B cell (primary cell): ENCODE data around the gene GLIS1. TPM values are rescaled to one million over a fixed set of nuclear protein-coding genes. Genes with fewer than 3 reads are reported as not detected.

Experiments used
- ATAC-seq: fragments of 200-7000 bp; cut with Tn5 transposase; one replicate; pipeline ENCODE4 v1.10.0; 2021; ENCODE audit warnings: low read depth, mild to moderate bottlenecking, moderate number of reproducible peaks, moderate library complexity
- CTCF ChIA-PET: fragments of 350-600 bp; sonication (Branson Sonifier 250); formaldehyde crosslinking; loops from one replicate; lab custom pipeline; 2021; ENCODE audit warnings: antibody characterized with exemption, inconsistent platforms; lab: Charles Lee
- POLR2A ChIA-PET: fragments of 350-600 bp; sonication (Branson Sonifier 250); formaldehyde crosslinking; loops from one replicate; lab custom pipeline; 2021; ENCODE audit warnings: antibody characterized with exemption; lab: Charles Lee
- DNase-seq: peaks from one replicate; pipeline ENCODE4 v3.0.0; 2013
- H2AFZ ChIP-seq: 2 replicates; pipeline ENCODE4 v1.6.1; 2012; ENCODE audit warnings: mild to moderate bottlenecking, low read depth, low read length; ENCODE audit not compliant: insufficient read depth, poor library complexity, severe bottlenecking
- H3K27ac ChIP-seq, 2 donors: 1 replicate in 1 of 2; 2 replicates in 1 of 2; pipeline ENCODE4 v1.5.1; 2012 to 2013; ENCODE audit warnings: low read length in 2 of 2, mild to moderate bottlenecking in 2 of 2, moderate library complexity in 1 of 2
- H3K27me3 ChIP-seq, 4 experiments: fragments of 200-600 bp in 1 of 4; sonication (generic) in 1 of 4; replicated peaks in 1 of 4; 1 replicate in 2 of 4; 2 replicates in 2 of 4; pipeline versions ENCODE4 v1.6.1 to v1.7.0; 2013 to 2016; ENCODE audit warnings: low read length in 3 of 4, mild to moderate bottlenecking in 2 of 4, mixed read lengths in 1 of 4, moderate library complexity in 1 of 4; ENCODE audit not compliant: insufficient read depth in 4 of 4, control insufficient read depth in 3 of 4; ENCODE audit errors: control extremely low read depth in 1 of 4
- H3K36me3 ChIP-seq, 2 experiments: replicated peaks in 1 of 2; 1 replicate in 1 of 2; 2 replicates in 1 of 2; pipeline versions ENCODE4 v1.6.1 to v1.7.1; 2013; ENCODE audit warnings: low read length in 1 of 2; ENCODE audit not compliant: insufficient read depth in 2 of 2, control insufficient read depth in 1 of 2; ENCODE audit errors: control extremely low read depth in 1 of 2, extremely low read depth in 1 of 2
- H3K4me1 ChIP-seq, 2 donors: fragments of 200-600 bp in 1 of 2; sonication (generic) in 1 of 2; 1 replicate in 1 of 2; 2 replicates in 1 of 2; pipeline versions ENCODE4 v1.5.1 to v1.6.1; 2013 to 2017; ENCODE audit warnings: low read length in 2 of 2; ENCODE audit not compliant: control insufficient read depth in 2 of 2, insufficient read depth in 2 of 2
- H3K4me2 ChIP-seq: replicated peaks from 2 replicates; pipeline ENCODE3; 2012; ENCODE audit warnings: mild to moderate bottlenecking, low read depth, low read length; ENCODE audit not compliant: poor library complexity, severe bottlenecking
- H3K4me3 ChIP-seq, 5 experiments: fragments of 200-600 bp in 1 of 5; sonication (generic) in 1 of 5; 1 replicate in 3 of 5; 2 replicates in 2 of 5; pipeline versions ENCODE4 v1.5.1 to v1.7.0; 2011 to 2016; ENCODE audit warnings: low read length in 4 of 5, mild to moderate bottlenecking in 4 of 5, low read depth in 2 of 5, control low read depth in 1 of 5, moderate library complexity in 1 of 5; ENCODE audit not compliant: insufficient read depth in 1 of 5; ENCODE audit errors: control extremely low read depth in 1 of 5, extremely low read depth in 1 of 5
- H3K79me2 ChIP-seq: fragments of 200-600 bp; sonication (generic); one replicate; pipeline ENCODE4 v1.6.0; 2016; ENCODE audit warnings: low read length; ENCODE audit not compliant: control insufficient read depth, insufficient read depth
- H3K9ac ChIP-seq: fragments of 200-600 bp; sonication (generic); 2 replicates; pipeline ENCODE4 v1.6.1; 2017; ENCODE audit warnings: mild to moderate bottlenecking, low read length, moderate library complexity
- H3K9me3 ChIP-seq, 3 donors: one replicate each; pipeline versions ENCODE4 v1.6.1 to v1.7.1; 2013; ENCODE audit warnings: low read length in 2 of 3; ENCODE audit not compliant: control insufficient read depth in 2 of 3, insufficient read depth in 1 of 3; ENCODE audit errors: control extremely low read depth in 1 of 3
- H4K20me1 ChIP-seq: 2 replicates; pipeline ENCODE4 v1.6.0; 2012; ENCODE audit warnings: mild to moderate bottlenecking, low read length; ENCODE audit not compliant: insufficient read depth, control insufficient read depth, poor library complexity, severe bottlenecking
- H3K27ac Mint-ChIP-seq: one replicate; pipeline ENCODE4 v1.8.0; 2021; ENCODE audit warnings: mixed read lengths
- H3K27me3 Mint-ChIP-seq: one replicate; pipeline ENCODE4 v1.8.0; 2021; ENCODE audit warnings: mixed read lengths
- H3K4me1 Mint-ChIP-seq: one replicate; pipeline ENCODE4 v1.8.0; 2021; ENCODE audit warnings: mixed read lengths
- H3K4me3 Mint-ChIP-seq: one replicate; pipeline ENCODE4 v1.8.0; 2021; ENCODE audit warnings: mixed read lengths
- H3K9me3 Mint-ChIP-seq: one replicate; pipeline ENCODE4 v1.8.0; 2022; ENCODE audit warnings: mixed read lengths; ENCODE audit not compliant: insufficient read depth
- CTCF ChIP-seq: fragments of 200-600 bp; IDR thresholded peaks from one replicate; pipeline ENCODE4 v1.8.0; 2022; ENCODE audit warnings: antibody characterized with exemption, mild to moderate bottlenecking
- EZH2 ChIP-seq: IDR thresholded peaks from 2 replicates; pipeline ENCODE4 v1.6.1; 2012; ENCODE audit warnings: borderline replicate concordance, low read depth, mild to moderate bottlenecking, moderate library complexity, low read length; ENCODE audit not compliant: insufficient read depth, poor library complexity, severe bottlenecking
- WGBS: methylation state at CpG from one replicate; pipeline ENCODE4 v1.1.5; 2013; ENCODE audit warnings: missing lambda C conversion rate; ENCODE audit not compliant: insufficient coverage; 5-methylcytosine and 5-hydroxymethylcytosine counted together
- intact Hi-C: fragments of 100-400 bp; cut with micrococcal nuclease; formaldehyde crosslinking; loops from one replicate; pipeline ENCODE4 v1.10.0; 2022
- polyA plus RNA-seq: library from polyadenylated mRNA; depleted of rRNA; stranded (reverse); fragments of >200 nt; gene quantifications from 2 replicates; pipeline ENCODE4 v1.2.3, GENCODE V29; 2012
- total RNA-seq, 2 donors: library from RNA; stranded (reverse); fragments of 120-200 nt in 1 of 2; gene quantifications; 1 replicate in 1 of 2; 2 replicates in 1 of 2; pipeline versions ENCODE4 v1.2.3 to v1.2.4, GENCODE V29; 2013 to 2022

The GLIS1 gene
- total and polyA plus RNA-seq, 2 donors (not counting 1 experiment from before 2014, with no cell fraction given) = not detected

GRCh38 chr1:53524428-53525375, 214.3 kb downstream of the GLIS1 start:
- Mint-ChIP-seq H3K27ac (no peak overlapping the region), H3K9me3 (no peaks in the 10 kb centered on the region), H3K4me1 (no peaks in the 10 kb centered on the region), H3K4me3 (no peak overlapping the region), H3K27me3 (no peaks in the 10 kb centered on the region)
- TF ChIP-seq CTCF (no peak), EZH2 (no peak)
- 91% methylated on average over 35 of the region's 35 CpGs for WGBS
- no peaks in the 10 kb centered on the region for H3K79me2 ChIP-seq
- ChIA-PET CTCF (no interaction called here), POLR2A (no interaction called here)
- no peaks in the 10 kb centered on the region for H3K27me3 ChIP-seq
- no peak for DNase-seq
- no peaks in the 10 kb centered on the region for H3K9me3 ChIP-seq
- no peaks in the 10 kb centered on the region for H3K4me1 ChIP-seq
- no peak overlapping the region for H3K4me3 ChIP-seq
- H4K20me1 ChIP-seq = no peaks in the 10 kb centered on the region
- H3K4me2 ChIP-seq = no peak overlapping the region
- intact Hi-C loops = no loop called here
- no peak overlapping the region for H3K27ac ChIP-seq
- H2AFZ ChIP-seq = no peak overlapping the region
- no peak for ATAC-seq
- H3K36me3 ChIP-seq = no peaks in the 10 kb centered on the region
- no peak overlapping the region for H3K9ac ChIP-seq

GRCh38 chr1:53521924-53522552, 216.9 kb downstream of the GLIS1 start:
- Mint-ChIP-seq H3K4me1 (no peaks in the 10 kb centered on the region), H3K27ac (no peak overlapping the region), H3K27me3 (no peaks in the 10 kb centered on the region), H3K4me3 (no peak overlapping the region), H3K9me3 (no peaks in the 10 kb centered on the region)
- intact Hi-C loops = no loop called here
- ChIA-PET POLR2A (no interaction called here), CTCF (no interaction called here)
- no peak overlapping the region for H3K4me2 ChIP-seq
- no peaks in the 10 kb centered on the region for H3K27me3 ChIP-seq
- H3K9me3 ChIP-seq = no peaks in the 10 kb centered on the region
- no peak overlapping the region for H3K27ac ChIP-seq
- no peaks in the 10 kb centered on the region for H4K20me1 ChIP-seq
- DNase-seq (no peak), ATAC-seq (no peak)
- H3K36me3 ChIP-seq = no peaks in the 10 kb centered on the region
- no peak overlapping the region for H3K9ac ChIP-seq
- H2AFZ ChIP-seq = no peak overlapping the region
- TF ChIP-seq CTCF = no peak
- no peak for TF ChIP-seq EZH2
- H3K4me3 ChIP-seq = no peak overlapping the region
- no peaks in the 10 kb centered on the region for H3K4me1 ChIP-seq
- WGBS = 89% methylated on average over 10 of the region's 11 CpGs
- H3K79me2 ChIP-seq = no peaks in the 10 kb centered on the region
